Natural killer cell (primary cell): ENCODE measurements around the gene RRP8. TPM values are rescaled to one million over a fixed set of nuclear protein-coding genes. Genes with fewer than 3 reads are reported as not detected.

Experiments
- ATAC-seq, 3 donors: fragments of 150-1000 bp in 2 of 3; fragments of 200-7000 bp in 1 of 3; cut with Tn5 transposase; 1 replicate in 1 of 3; 2 replicates in 2 of 3; pipeline ENCODE4 v1.10.0; 2021; ENCODE audit warnings: mild to moderate bottlenecking in 2 of 3, moderate library complexity in 2 of 3
- DNase-seq, 2 donors: peaks; one replicate each; pipeline versions ENCODE4 v3.0.0 to v3.0.0-alpha.2; 2013 to 2021; ENCODE audit warnings: mixed read lengths in 1 of 2
- H3K27ac ChIP-seq: one replicate; pipeline ENCODE4 v1.5.1; 2013; ENCODE audit warnings: mild to moderate bottlenecking, low read length
- H3K27me3 ChIP-seq: one replicate; pipeline ENCODE4 v1.6.1; 2013; ENCODE audit warnings: low read length; ENCODE audit not compliant: control insufficient read depth, insufficient read depth
- H3K36me3 ChIP-seq: one replicate; pipeline ENCODE4 v1.6.1; 2013; ENCODE audit warnings: low read length; ENCODE audit not compliant: control insufficient read depth, insufficient read depth
- H3K4me1 ChIP-seq: one replicate; pipeline ENCODE4 v1.6.1; 2013; ENCODE audit warnings: low read length; ENCODE audit not compliant: control insufficient read depth, insufficient read depth
- H3K4me3 ChIP-seq: one replicate; pipeline ENCODE4 v1.5.1; 2013; ENCODE audit warnings: low read length
- H3K9me3 ChIP-seq: one replicate; pipeline ENCODE4 v1.6.1; 2013; ENCODE audit warnings: low read length; ENCODE audit not compliant: control insufficient read depth, insufficient read depth
- H3K27ac Mint-ChIP-seq, 2 donors: one replicate each; pipeline ENCODE4 v1.8.0; 2022; ENCODE audit warnings: mild to moderate bottlenecking in 2 of 2, mixed read lengths in 2 of 2, moderate library complexity in 1 of 2
- H3K27me3 Mint-ChIP-seq, 2 donors: one replicate each; pipeline ENCODE4 v1.8.0; 2022; ENCODE audit warnings: low read depth in 2 of 2, mixed read lengths in 2 of 2
- H3K36me3 Mint-ChIP-seq: one replicate; pipeline ENCODE4 v1.8.0; 2022; ENCODE audit warnings: mixed read lengths
- H3K4me1 Mint-ChIP-seq, 2 donors: one replicate each; pipeline ENCODE4 v1.8.0; 2022; ENCODE audit warnings: mixed read lengths in 2 of 2
- H3K4me3 Mint-ChIP-seq: one replicate; pipeline ENCODE4 v1.8.0; 2022; ENCODE audit warnings: mild to moderate bottlenecking, moderate library complexity, mixed read lengths
- H3K9me3 Mint-ChIP-seq, 2 donors: one replicate each; pipeline ENCODE4 v1.8.0; 2022; ENCODE audit warnings: mixed read lengths in 2 of 2
- WGBS: methylation state at CpG from one replicate; pipeline ENCODE4 v1.1.7; 2013; ENCODE audit warnings: missing lambda C conversion rate; ENCODE audit not compliant: insufficient coverage; 5-methylcytosine and 5-hydroxymethylcytosine counted together
- intact Hi-C: fragments of 100-400 bp; cut with micrococcal nuclease; formaldehyde crosslinking; loops from one replicate; pipeline ENCODE4 v1.14.2; 2022
- total RNA-seq, 4 donors: library from RNA; stranded (reverse); fragments of 120-200 nt in 1 of 4; gene quantifications; one replicate each; pipeline versions ENCODE4 v1.2.3 to v1.2.4, GENCODE V29; 2013 to 2022
- TF ChIP-seq, protein P1 (sequence below): fragments of 200-600 bp; IDR thresholded peaks from one replicate; pipeline ENCODE4 v1.8.0; 2022; ENCODE audit warnings: antibody characterized with exemption

The RRP8 gene
- total RNA-seq, 3 donors from 2014 or later (not counting 1 experiment from before 2014, with no cell fraction given), result 31.3 to 35.9 (median 31.9) TPM

DNA sequence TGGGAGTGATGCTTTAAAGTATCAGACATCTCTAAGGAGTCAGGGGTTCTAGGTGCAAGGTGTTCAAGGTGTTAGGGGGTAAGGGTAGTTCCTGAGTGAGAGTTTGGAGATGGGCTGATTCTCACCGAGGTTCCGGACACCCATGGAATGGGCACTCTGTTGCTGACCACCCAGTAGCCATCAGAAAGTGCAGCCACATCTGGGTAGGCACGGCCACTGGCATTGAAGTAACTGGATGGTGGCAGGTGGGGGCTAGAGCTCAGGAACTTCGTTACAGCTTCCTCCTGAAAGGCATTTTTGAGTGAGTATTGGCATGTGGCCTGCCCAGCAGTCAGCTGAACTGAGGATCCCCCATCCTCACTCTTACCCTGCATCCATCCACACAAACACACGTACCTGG lies 11.6 kb upstream of the RRP8 start:
- Histone ChIP-seq H3K4me3 (no peak overlapping the region), H3K4me1 (peaks cover 50% of the 10 kb centered on the region), H3K27ac (no peak overlapping the region), H3K36me3 (peaks cover 36% of the 10 kb centered on the region), H3K9me3 (no peaks in the 10 kb centered on the region), H3K27me3 (no peaks in the 10 kb centered on the region)
- 100% methylated on average over 4 of the region's 5 CpGs for WGBS
- Mint-ChIP-seq H3K27ac (no peak overlapping the region), H3K9me3 (no peaks in the 10 kb centered on the region), H3K27me3 (no peaks in the 10 kb centered on the region), H3K4me1 (peaks cover 14 to 22% of the 10 kb centered on the region in 2 donors), H3K36me3 (no peaks in the 10 kb centered on the region), H3K4me3 (no peak overlapping the region)
- TF ChIP-seq, protein P1, sequence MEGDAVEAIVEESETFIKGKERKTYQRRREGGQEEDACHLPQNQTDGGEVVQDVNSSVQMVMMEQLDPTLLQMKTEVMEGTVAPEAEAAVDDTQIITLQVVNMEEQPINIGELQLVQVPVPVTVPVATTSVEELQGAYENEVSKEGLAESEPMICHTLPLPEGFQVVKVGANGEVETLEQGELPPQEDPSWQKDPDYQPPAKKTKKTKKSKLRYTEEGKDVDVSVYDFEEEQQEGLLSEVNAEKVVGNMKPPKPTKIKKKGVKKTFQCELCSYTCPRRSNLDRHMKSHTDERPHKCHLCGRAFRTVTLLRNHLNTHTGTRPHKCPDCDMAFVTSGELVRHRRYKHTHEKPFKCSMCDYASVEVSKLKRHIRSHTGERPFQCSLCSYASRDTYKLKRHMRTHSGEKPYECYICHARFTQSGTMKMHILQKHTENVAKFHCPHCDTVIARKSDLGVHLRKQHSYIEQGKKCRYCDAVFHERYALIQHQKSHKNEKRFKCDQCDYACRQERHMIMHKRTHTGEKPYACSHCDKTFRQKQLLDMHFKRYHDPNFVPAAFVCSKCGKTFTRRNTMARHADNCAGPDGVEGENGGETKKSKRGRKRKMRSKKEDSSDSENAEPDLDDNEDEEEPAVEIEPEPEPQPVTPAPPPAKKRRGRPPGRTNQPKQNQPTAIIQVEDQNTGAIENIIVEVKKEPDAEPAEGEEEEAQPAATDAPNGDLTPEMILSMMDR, result no peak
- no peak for DNase-seq
- no peak for ATAC-seq
- intact Hi-C loops, result loop anchor here (5.0 to 10.0 kb wide), 2 partner anchors 52 to 220 kb away; partner anchors contain the start of gene SMPD1

- ATAC-seq, result no peak
- no peak for DNase-seq
These were observed 11.0 kb upstream of the RRP8 start for GRCh38 chr11:6614446-6614845.

DNA sequence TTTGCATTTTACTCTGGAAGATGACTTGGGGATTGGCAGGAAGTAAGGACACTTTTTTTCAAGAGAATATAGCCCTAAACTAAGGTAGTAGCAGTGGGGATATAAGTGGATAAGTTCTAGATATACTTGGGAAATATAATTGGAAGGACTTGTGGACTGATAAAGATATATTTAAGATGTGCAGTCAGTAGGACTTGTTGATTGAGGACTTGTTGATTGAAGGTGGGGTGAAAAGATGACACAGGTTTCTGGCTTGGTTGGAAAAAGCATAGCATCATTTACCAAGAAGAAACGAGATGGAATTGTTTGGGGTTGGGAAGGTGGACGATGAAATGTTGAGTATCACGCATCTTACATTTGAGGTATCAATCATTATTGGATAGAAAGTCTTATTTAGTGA lies 10.1 kb upstream of the RRP8 start:
- intact Hi-C loops, result loop anchor here (10.0 kb wide), 1 partner anchor 219 kb away; the partner anchor contains the start of gene SMPD1
- H3K4me3 Mint-ChIP-seq, result no peak overlapping the region
- H3K4me1 ChIP-seq, result peaks cover 49% of the 10 kb centered on the region

More at GRCh38 chr11:6614446-6614845, 11.0 kb upstream of the RRP8 start:
- TF ChIP-seq, protein P1, result no peak
- H3K27me3 Mint-ChIP-seq, result no peaks in the 10 kb centered on the region
- Histone ChIP-seq H3K4me1 (peaks cover 48% of the 10 kb centered on the region), H3K9me3 (no peaks in the 10 kb centered on the region), H3K36me3 (peaks cover 42% of the 10 kb centered on the region), H3K4me3 (no peak overlapping the region), H3K27me3 (no peaks in the 10 kb centered on the region), H3K27ac (no peak overlapping the region)
- WGBS, result 100% methylated on average over 2 of the region's 2 CpGs
- no peak overlapping the region for H3K4me3 Mint-ChIP-seq
- H3K27ac Mint-ChIP-seq, result no peak overlapping the region
- no peaks in the 10 kb centered on the region for H3K9me3 Mint-ChIP-seq
- H3K36me3 Mint-ChIP-seq, result no peaks in the 10 kb centered on the region
- intact Hi-C loops, result loop anchor here (10.0 kb wide), 1 partner anchor 220 kb away; the partner anchor contains the start of gene SMPD1
- H3K4me1 Mint-ChIP-seq, result peaks cover 20 to 28% of the 10 kb centered on the region in 2 donors

More for the DNA sequence above, 10.1 kb upstream of the RRP8 start:
- Histone ChIP-seq H3K27ac (peak overlapping the region; percentile 95), H3K9me3 (no peaks in the 10 kb centered on the region), H3K4me3 (no peak overlapping the region), H3K27me3 (no peaks in the 10 kb centered on the region), H3K36me3 (peaks cover 51% of the 10 kb centered on the region)
- 98% methylated on average over 3 of the region's 3 CpGs for WGBS
- Mint-ChIP-seq H3K27ac (no peak overlapping the region), H3K4me1 (peaks cover 22 to 33% of the 10 kb centered on the region in 2 donors), H3K9me3 (no peaks in the 10 kb centered on the region), H3K36me3 (no peaks in the 10 kb centered on the region), H3K27me3 (no peaks in the 10 kb centered on the region)
- TF ChIP-seq, protein P1, result no peak
- no peak for ATAC-seq
- no peak for DNase-seq
